Measurements from ENCODE around the gene ATP4B. TPM values are rescaled to one million over a fixed set of nuclear protein-coding genes. Genes with fewer than 3 reads are reported as not detected.

Gene ATP4B
- total RNA-seq, 1 experiment from 2014 or later, result not detected

GRCh38 chr13:113649212-113649611 lies 8.8 kb downstream of the ATP4B start:
- Histone ChIP-seq H2BK120ac (ENCODE audit: low read depth, low read length, poor library complexity, severe bottlenecking) (no peak overlapping the region), H3K79me1 (ENCODE audit: insufficient read depth, low read depth, low read length, poor library complexity, severe bottlenecking) (no peaks in the 10 kb centered on the region), H3K79me2 (ENCODE audit: insufficient read depth, low read length) (no peaks in the 10 kb centered on the region), H3K9me3 (ENCODE audit: control insufficient read depth, low read depth, low read length) (no peaks in the 10 kb centered on the region), H2BK20ac (ENCODE audit: low read depth, low read length, poor library complexity, severe bottlenecking) (no peak overlapping the region), H2BK15ac (ENCODE audit: low read depth, low read length) (no peak overlapping the region; the same call in 1 of the 2 replicates), H3K23me2 (ENCODE audit: insufficient read length, low read depth, low read length, poor library complexity, severe bottlenecking) (no peaks in the 10 kb centered on the region), H3K56ac (ENCODE audit: insufficient read length, low read depth, low read length) (no peak overlapping the region), H2AFZ (ENCODE audit: low read length) (no peak overlapping the region), H3K4me1 (ENCODE audit: insufficient read depth, low read length) (no peaks in the 10 kb centered on the region), H2BK5ac (ENCODE audit: insufficient read length, low read length) (no peak overlapping the region), H3K27me3 (ENCODE audit: insufficient read depth, low read length) (no peaks in the 10 kb centered on the region), H3K9ac (ENCODE audit: extremely low read depth, insufficient read length, low read length) (no peak overlapping the region), H3K27ac (ENCODE audit: insufficient read length, low read depth, low read length) (no peak overlapping the region), H4K8ac (replicated peaks; ENCODE audit: insufficient read length, low read depth, low read length) (no peak overlapping the region), H4K5ac (ENCODE audit: insufficient read length, low read depth, low read length) (no peak overlapping the region), H3T11ph (ENCODE audit: low read length) (no peak overlapping the region), H3K18ac (ENCODE audit: insufficient read length, low read depth, low read length) (no peak overlapping the region), H3K14ac (ENCODE audit: insufficient read depth, low read length) (no peak overlapping the region), H3K4ac (ENCODE audit: low read depth, low read length) (no peak overlapping the region), H4K91ac (ENCODE audit: insufficient read length, low read depth, low read length) (no peak overlapping the region), H3K23ac (ENCODE audit: insufficient read length, low read depth, low read length) (no peak overlapping the region), H4K20me1 (ENCODE audit: control insufficient read depth, insufficient read depth, insufficient read length) (no peaks in the 10 kb centered on the region), H3K4me2 (ENCODE audit: insufficient read depth, insufficient read length, low read length) (no peak overlapping the region), H2BK12ac (ENCODE audit: insufficient read length, low read depth, low read length) (no peak overlapping the region), H2AK5ac (ENCODE audit: insufficient read length, low read length) (no peak overlapping the region)
- Mint-ChIP-seq H3K36me3 (ENCODE audit: insufficient read depth in 1 of 3, low read depth in 3 of 3) (peaks cover 0 to 41% (median 33%) of the 10 kb centered on the region in 3 experiments; a peak in 5 of 7 replicates), H3K27ac (peak overlapping the region in 1 of 3 experiments; percentile 76; a peak in 1 of 7 replicates), H3K4me1 (peaks cover 7% of the 10 kb centered on the region in 2 experiments), H3K9me3 (peaks cover 0 to 31% of the 10 kb centered on the region in 2 experiments; a peak in 2 of 5 replicates), H3K27me3 (ENCODE audit: low read depth) (peaks cover 10% of the 10 kb centered on the region), H3K4me3 (no peak overlapping the region)
- WGBS (ENCODE audit: extremely low coverage, insufficient read length, low lambda C conversion rate), result no CpG with 5 or more reads among the region's 17 CpGs
- DNase-seq, result no peak
- TF ChIP-seq CTCF (conservative IDR thresholded peaks at IDR 0.05), result peak; percentile 39; the same call in 2 of the 3 replicates

Measured in H9 (cell line).